GM21717 (cell line): ENCODE results near the gene REEP1.
"Not testable (repeated sequence)": the region's sequence is repeated elsewhere in the genome, so short reads cannot be mapped to it uniquely, and the experiment has no call there.

Source experiments
- ATAC-seq: cut with Tn5 transposase; IDR thresholded peaks from one replicate; pipeline ENCODE4 v1.9.1; 2021; ENCODE audit warnings: mild to moderate bottlenecking, moderate library complexity; ENCODE audit not compliant: unreplicated experiment

REEP1 gene

DNA sequence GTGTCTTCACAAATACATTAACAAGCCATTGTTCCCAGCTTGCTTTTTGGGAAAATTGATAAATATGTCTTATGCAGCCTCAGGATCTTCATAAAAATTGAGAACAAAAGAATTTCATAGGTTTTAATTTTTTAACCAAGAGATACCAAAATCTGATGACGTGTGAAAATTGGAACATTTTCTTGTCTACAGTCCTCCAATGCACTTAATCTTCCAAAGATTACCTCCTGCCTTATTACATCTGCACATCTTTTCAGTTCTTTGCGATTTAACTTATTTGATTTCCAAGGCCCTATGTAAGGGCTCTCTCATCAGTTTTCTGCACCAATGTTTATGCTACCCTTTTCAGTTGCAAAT, 135.1 kb downstream of the REEP1 start:
- no peak for ATAC-seq

DNA sequence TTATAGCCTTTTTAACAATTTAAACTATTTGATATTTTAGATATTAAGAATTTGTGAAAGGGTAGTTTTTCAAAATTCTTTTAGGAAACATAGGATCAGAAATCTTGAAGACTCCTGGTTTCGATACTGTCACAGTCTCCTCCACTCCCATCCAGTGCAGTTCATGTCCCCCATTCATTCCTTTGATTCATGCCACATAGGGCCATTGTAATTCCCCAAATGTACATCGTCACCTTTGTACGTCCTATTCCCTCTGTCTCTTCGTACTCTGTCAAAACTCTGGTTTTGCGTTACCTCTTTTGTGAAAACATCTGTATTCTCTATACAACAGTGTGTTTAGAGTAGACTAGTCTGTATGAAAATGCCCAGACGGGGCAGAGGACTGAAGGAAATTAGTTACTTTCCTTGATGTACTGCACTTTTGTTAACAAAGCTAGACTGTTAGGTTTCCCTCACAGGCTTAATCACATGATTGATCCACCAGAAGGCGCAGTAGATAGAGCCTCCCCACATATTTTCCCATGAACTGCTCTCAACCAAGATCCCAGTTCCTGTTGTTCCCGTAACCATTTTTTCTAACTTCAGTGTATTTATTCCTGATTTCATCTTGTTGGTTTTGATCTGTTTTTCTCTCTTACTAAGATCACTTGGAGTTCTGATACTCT, 135.6 kb downstream of the REEP1 start:
- no peak for ATAC-seq

DNA sequence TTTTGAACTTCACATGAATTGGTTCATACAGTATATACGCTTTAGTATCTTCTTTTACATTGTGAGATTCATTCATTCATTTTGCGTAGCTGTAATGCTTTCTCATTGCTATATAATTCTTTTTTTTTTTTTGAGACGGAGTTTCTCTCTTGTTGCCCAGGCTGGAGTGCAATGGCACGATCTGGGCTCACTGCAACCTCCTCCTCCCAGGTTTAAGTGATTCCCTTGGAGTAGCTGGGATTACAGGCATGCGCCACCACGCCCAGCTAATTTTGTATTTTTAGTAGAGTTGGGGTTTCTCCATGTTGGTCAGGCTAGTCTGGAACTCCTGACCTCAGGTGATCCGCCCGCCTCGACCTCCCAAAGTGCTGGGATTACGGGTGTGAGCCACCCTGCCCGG, 136.9 kb downstream of the REEP1 start:
- not testable (repeated sequence) for ATAC-seq

DNA sequence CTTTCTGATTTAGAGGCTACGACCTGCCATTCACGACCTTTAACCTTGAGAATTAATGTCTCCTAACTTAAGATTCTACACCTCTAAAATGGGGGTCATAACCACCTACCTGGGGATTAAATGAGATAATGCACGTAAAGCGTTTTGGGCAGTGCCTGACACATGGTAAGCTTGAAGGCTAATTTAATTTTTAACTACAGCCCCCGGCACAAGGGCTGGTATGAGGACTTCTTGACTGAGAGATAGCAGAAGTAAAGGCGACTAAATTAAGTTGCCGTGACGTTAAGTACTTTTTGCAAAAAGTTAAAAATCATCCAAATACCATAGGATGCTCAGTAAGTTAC, 137.6 kb downstream of the REEP1 start:
- no peak for ATAC-seq

DNA sequence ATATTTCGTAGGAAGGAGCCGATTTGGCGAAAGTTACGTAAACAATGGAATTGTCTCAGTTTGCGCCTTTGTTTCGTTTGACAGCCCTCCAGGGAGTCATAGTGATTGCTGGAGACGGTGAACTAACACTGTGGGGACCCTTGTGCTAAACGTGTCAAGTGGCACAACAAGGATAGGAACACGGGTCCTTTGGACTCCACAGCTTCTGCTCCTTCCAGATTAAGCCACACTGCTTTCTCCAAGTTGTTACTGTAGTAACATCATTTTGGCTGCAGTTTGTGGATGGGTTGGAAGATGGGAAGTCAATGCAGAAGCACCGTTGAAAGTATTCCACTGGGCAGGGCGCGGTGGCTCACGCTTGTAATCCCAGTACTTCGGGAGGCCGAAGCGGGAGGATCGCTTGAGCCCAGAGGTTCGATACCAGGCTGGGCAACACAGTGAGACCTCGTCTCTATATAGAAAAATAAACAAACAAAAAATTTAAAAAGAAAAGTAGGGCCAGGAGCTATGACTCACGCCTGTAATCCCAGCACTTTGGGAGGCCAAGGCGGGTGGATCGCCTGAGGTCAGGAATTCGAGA, 141.5 kb downstream of the REEP1 start:
- peak; percentile 4 for ATAC-seq

DNA sequence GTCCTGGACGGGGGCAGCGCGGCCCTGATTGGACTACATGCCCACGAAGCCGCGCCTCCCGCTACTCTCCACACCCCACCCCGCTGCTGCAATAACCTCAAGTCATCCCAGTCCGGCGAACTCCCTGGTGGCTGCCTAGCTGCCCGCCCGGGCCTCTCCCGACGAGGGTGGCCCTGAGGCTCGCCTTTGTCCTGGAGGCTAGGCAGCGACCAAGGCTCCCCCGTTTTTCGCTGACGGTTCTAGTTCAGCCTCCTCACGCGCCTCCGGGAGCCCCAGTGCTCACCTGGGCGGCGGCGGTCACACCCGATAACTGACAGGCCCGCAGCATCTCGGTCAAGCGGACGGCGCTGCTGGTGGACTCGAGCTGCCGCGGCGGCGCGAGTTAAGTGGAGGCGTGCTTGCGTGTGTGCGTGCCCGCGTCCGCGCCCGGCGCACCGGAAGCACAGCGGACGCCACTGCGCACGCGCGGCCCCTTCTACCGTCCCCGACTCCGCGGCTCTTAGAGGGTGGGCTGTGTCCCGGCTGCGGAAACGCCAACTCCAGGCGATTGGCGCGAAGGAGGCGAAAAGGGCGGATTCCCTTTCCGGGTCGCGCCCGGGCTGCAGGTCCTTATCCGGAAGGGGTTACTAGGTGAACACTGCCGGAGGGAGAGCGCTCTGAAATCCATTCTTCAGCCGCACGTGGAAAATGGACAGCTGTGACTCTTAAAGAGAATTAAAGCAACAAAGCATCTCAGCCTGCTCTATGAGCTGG, 142.2 kb downstream of the REEP1 start, which contains the start of gene IMMT:
Gene IMMT, minus strand, starts transcription at position 408 of the 753 bp plus-strand sequence. Its CDS starts 80 bp downstream, at position 328.
- peak; percentile 87 for ATAC-seq

DNA sequence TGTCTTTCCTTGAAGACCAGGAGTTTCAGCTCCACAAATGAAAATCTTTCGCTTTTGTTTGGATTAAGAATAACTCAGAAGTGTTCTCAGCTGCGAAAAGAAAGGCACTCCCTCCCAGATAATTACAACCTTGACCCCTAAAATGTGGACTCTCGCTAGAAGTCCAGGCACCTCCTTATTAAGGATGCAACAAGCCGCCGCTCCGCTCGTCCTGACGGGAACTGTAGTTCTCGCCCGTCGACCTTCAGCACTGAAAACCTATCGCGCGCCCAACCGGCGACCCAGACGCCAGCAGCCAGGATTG, 142.7 kb downstream of the REEP1 start:
- no peak for ATAC-seq

DNA sequence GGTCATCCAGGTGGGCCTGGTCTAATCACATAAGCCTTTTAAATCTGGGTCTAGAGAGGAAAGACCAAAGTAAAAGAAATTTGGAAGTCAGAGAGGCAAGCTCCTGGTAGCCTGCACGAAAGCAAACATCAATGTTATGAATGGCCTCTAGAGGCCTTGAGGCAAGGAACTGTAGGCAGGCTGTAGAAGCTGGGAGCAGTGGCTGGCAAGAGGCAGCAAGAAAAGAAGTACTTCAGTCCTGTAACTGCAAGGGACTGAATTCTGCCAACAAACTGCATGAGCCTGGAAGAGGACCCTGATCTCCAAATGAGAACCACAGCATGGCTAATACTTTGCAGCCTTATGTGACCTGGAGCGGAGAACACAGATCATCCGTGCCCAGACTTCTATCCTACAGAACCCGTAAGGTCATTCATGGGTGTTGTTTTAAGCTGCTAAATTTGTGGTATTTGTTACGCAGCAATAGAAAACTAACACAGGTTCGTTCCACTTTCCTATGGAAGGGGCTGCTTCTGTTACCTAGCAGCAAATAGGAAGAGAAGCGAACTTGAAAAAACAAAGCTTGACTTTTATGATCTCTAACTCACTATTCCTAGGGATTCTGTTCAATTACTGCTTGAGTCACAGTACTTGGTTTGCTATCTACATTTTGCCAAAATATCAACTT, 143.4 kb downstream of the REEP1 start:
- ATAC-seq, result no peak

DNA sequence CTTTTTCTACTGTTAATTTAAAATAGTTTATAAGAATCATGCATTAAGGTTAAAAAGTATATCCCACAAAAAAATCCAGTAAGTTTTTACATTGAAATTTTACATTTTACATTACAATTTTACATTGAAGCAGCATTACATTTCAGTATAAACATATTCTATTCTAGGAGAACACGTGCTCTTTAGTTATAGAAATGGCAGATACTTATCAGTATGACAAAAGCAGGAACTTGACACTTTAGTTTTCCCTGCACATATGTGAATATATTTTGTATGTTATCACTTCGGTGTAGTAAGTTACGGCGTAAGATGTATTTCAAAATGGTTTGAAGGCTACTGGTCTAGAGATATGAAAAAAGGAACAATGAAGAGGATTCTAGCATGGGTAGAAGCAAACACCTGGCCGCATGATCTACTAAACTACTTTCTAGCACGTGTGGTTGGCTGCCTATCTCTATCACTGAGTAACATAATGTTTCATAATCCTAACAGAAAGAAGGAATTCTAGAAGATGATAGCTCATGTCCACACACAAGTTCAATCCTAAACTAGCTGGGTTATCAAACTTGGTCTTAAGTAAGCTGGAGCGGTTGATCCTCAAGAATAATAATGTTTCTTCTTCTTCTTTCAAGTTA, 147.5 kb downstream of the REEP1 start:
- ATAC-seq, result no peak

DNA sequence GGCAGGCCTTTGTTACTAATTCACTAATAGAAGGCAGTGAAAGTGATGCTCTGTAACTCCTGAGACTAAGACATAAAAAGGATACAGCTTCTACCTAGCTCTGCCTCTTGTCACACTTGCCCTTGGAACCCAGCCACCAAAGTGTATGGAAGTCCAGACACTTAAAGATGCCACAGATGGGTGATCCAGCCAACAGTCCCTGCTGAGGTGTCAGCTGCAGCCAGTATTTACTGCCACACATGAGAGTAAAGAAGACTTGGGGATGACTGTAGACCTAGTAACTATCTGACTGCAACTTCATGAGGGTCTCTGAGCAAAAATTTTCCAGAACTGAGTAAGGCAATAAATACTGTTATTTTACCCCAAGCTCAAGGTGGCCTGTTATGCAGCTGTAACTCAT, 151.0 kb downstream of the REEP1 start:
- no peak for ATAC-seq

DNA sequence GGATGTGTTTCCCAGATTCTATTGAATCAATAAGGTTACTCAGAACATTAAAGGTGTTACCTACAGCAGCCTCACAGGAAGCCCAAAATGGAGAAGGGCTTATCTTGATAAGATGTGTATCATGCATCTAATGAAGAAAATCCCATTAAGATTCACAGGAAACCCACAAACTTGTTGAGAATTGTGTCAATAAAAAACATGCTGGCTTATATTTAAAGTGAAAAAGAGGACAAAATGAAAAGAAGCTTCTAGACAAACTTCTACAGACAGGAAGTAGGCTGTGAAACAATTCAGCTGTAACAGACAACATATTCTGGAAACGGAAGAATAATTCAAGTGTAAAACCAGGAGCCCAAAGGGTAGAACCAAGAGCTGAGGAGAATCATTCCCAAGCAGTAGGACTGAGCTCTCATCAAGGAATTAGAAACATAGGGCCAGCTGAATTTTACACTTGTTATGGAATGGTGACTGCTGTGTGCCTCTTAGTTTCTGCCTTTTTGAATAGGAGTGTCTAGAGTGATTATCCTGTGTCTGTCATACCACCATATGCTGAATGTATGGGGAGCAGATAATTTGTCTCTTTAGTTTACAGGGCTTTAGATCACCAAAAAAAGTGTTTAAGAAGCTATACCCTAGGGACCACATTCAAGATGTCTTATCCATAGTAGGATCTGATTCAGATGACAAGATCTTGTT, 151.8 kb downstream of the REEP1 start:
- ATAC-seq, result no peak

DNA sequence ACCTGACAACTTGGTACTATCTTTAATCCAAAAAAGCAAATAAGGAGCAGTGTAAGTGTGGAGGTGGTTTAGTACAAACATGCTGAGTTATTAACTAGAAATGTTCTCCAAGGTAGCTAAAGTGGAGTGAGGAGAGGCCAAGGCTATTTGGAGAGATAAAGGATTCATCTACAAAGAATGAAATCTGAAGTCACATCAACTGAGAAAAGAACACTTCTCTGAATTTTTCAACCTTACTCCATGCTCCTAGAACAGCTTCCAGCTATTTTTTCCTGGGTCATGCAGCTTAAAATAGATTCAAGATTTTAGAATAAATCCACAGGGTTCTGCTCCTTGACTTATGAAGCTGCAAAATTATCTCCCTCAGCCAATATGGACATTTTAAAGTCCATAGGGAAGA, 160.8 kb downstream of the REEP1 start:
- ATAC-seq, result no peak

DNA sequence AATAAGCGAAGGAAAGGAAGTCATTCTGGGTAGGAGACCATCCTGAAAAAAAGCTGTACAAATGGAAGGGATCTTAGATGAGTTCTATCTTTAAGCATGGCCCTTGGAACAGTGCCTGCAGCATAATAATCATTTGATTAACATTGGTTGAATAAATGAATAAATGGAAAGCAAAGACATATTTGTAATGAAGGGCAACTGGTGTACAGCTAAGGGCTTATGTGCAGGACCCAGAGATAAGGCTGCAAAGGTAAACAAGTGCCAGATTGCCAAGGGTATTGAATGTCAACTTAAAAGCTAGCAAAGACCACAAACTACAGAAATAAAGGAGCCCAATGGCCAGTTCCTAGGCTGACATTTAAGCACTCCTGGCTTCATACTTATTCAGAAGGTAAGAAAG, 161.6 kb downstream of the REEP1 start:
- no peak for ATAC-seq

DNA sequence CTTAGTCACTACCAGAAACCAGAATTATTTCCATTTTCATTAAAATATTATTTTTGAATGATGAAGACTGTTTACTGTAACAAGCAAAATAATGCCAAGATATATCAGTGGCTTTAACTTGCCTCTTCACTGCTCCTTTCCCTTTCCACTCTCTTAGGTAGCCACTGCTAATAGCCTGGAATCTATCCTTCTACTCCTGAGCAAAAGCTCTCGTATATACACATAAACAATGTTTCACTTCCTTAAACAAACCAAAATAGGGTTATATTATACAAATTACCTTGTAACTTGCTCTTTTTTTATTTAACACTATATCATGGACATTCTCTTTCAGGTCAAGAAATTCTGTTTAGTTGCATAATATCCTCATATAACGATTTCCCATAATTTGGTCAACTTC, 163.0 kb downstream of the REEP1 start:
- ATAC-seq, result no peak

DNA sequence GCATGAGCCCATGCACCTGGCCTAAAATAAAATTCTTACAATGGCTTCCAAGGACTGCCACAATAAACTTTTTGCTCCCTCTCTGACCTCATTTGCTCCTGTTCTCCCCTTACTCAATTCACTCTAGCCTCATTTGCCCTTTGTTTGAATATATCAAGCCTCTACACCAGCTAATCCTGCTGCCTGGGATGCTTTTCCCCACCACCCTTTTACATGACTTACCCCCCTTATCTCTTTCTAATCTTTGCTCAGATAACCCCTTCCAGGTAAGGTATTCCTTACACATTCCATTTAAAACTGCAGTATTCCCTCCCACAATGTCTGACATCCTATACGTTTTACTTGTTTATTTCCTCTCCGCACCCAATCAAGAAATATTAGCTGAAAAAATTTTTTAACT, 164.8 kb downstream of the REEP1 start:
- ATAC-seq, result no peak

DNA sequence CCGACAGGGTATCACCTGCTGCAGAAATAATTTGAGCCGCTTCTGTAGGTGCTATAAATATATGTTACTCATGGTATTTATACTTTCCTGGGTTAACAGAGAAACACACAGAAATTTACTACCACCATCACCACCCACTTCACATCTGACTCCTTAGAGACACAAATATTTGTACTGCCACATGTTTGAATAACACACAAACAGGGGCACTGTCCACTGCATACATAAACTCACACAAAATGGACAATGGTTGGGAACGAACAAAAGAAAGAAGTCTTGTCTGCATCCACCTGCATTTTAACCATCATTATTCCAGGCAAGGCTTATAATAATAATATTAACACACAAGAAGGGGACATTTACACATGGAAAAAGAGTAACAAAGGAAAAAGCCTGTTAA, 166.1 kb downstream of the REEP1 start:
- ATAC-seq, result no peak

DNA sequence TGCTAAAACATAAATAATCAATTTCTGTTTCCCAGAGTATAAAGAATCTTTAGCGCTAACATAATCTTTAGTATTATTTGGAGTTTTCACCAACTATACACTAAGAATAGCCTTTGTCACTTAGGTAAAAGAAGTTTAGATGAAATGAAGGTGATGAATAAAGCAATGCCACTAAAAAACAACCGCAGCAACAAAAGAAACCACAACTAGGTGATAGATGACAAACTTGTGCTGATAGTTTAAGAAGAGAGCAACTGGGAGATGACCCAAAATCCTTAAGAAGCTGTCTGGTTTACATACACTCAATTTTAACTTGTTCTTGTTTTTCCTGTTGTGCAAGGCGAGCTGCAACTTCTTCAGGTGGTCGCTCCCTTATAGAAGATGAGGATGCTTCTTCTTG, 167.0 kb downstream of the REEP1 start:
- no peak for ATAC-seq
